ENCODE data around the gene PNPLA1. TPM values are rescaled to one million over a fixed set of nuclear protein-coding genes. Genes with fewer than 3 reads are reported as not detected.

The PNPLA1 gene
- total and polyA plus RNA-seq, 2 donors (not counting 1 experiment from before 2014, with no cell fraction given), result 0.02 TPM; not detected in 1

DNA sequence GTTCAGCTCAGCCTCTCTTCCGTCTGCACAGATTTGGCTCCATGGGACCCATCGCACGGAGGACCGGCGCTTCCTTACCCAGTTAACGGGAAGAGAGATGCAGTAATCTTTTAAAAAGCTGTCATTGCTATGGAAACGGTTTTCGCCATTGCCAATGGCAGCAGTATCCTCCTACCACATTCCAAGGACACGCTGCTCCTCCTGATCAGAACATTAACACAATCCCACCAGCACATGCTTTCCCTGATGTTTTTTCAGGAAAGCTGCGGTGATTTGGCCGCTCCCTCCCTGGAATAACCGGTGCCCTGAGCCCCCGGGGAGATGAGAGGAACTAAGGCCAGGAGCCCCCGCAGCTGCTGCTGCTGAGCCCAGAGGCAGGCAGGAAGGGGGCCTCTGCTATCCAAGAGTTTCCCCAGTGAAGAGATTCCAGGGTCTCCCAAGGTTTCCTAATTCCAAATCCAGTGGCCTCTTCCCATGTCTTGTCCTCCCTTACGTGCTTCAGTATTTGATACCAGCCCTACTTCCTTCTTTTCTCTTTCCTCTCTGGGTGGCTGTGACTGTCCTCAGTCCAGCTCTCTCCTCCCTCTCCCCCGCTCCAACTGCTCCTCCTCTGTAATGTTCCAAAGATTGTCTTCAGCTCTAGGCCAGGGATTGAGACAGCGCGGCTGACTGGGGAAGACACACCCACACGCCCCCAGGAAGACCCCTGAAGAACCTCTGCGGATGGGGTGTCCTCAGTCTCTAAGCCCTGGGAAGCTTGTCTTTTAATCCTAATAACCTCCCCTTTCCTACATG lies 64.3 kb downstream of the PNPLA1 start:
- Histone ChIP-seq H3K4me2 (ENCODE audit: extremely low read depth, insufficient read depth, low read length) (no peak overlapping the region), H3K4me1 (ENCODE audit: control insufficient read depth, extremely low read depth, insufficient read depth, low read length) (no peaks in the 10 kb centered on the region), H3K9ac (ENCODE audit: insufficient read depth, low read length) (no peak overlapping the region), H3K9me3 (ENCODE audit: control insufficient read depth, insufficient read depth, low read depth, low read length) (no peaks in the 10 kb centered on the region), H4K20me1 (ENCODE audit: control insufficient read depth, extremely low read depth, insufficient read depth, low read length) (no peaks in the 10 kb centered on the region), H3K27me3 (ENCODE audit: control insufficient read depth, insufficient read depth, low read length) (peaks cover 43% of the 10 kb centered on the region), H2AFZ (ENCODE audit: low read length) (no peak overlapping the region), H3K79me2 (ENCODE audit: control insufficient read depth, insufficient read depth, low read length) (no peaks in the 10 kb centered on the region), H3K4me3 (replicated peaks in 1 of 4; ENCODE audit: control extremely low read depth in 1 of 4, insufficient read depth in 1 of 4, low read depth in 3 of 4, low read length in 4 of 4) (no peak overlapping the region), H3K36me3 (ENCODE audit: control insufficient read depth, insufficient read depth, low read length) (no peaks in the 10 kb centered on the region), H3K27ac (ENCODE audit: insufficient read depth, low read length) (no peak overlapping the region)
- TF ChIP-seq, protein P1, sequence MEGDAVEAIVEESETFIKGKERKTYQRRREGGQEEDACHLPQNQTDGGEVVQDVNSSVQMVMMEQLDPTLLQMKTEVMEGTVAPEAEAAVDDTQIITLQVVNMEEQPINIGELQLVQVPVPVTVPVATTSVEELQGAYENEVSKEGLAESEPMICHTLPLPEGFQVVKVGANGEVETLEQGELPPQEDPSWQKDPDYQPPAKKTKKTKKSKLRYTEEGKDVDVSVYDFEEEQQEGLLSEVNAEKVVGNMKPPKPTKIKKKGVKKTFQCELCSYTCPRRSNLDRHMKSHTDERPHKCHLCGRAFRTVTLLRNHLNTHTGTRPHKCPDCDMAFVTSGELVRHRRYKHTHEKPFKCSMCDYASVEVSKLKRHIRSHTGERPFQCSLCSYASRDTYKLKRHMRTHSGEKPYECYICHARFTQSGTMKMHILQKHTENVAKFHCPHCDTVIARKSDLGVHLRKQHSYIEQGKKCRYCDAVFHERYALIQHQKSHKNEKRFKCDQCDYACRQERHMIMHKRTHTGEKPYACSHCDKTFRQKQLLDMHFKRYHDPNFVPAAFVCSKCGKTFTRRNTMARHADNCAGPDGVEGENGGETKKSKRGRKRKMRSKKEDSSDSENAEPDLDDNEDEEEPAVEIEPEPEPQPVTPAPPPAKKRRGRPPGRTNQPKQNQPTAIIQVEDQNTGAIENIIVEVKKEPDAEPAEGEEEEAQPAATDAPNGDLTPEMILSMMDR (conservative IDR thresholded peaks at IDR 0.05 in 1 of 2, IDR thresholded peaks at IDR 0.05 in 1 of 2; ENCODE audit: low read depth in 1 of 2, low read length in 2 of 2), result no peak
- peak; percentile 31 for TF ChIP-seq EZH2 (IDR thresholded peaks at IDR 0.05; ENCODE audit: low read length, missing control alignments)
- DNase-seq (ENCODE audit: low read depth in 2 of 2), result peak in 1 of 2 donors; percentile 36

DNA sequence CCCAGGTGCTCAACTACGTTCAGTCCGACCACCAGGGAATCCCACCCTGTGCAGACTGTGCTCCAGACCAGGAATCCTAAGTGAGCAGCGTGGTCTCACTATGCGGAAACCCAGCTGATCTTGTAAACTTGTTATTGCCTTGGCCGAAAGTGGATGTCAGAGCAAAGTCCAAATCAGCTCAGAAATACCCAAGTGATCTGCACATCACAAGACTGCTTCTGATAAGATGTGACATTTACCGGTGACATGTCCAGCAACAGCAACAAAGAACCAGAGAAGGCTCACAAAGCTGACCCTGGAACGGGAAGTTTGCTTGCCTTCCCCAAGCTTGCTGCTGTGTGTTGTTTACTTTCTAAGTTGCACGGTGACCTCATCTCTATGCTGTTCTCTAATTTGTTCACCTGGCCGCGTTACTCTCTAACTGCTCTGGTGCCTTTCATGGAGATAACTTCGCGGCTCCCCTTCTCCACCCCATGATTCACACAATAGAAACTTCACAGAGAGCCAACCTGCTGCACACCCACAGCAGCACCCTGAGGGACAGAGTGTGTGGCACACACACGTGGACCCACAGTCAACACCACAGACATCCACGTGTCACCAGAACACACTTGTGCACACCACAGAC lies 65.1 kb downstream of the PNPLA1 start:
- Histone ChIP-seq H3K9ac (ENCODE audit: insufficient read depth, low read length) (no peak overlapping the region), H2AFZ (ENCODE audit: low read length) (no peak overlapping the region), H3K9me3 (ENCODE audit: control insufficient read depth, insufficient read depth, low read depth, low read length) (no peaks in the 10 kb centered on the region), H3K4me2 (ENCODE audit: extremely low read depth, insufficient read depth, low read length) (no peak overlapping the region), H3K4me3 (replicated peaks in 1 of 4; ENCODE audit: control extremely low read depth in 1 of 4, insufficient read depth in 1 of 4, low read depth in 3 of 4, low read length in 4 of 4) (no peak overlapping the region), H3K4me1 (ENCODE audit: control insufficient read depth, extremely low read depth, insufficient read depth, low read length) (no peaks in the 10 kb centered on the region), H3K27ac (ENCODE audit: insufficient read depth, low read length) (no peak overlapping the region), H4K20me1 (ENCODE audit: control insufficient read depth, extremely low read depth, insufficient read depth, low read length) (no peaks in the 10 kb centered on the region), H3K36me3 (ENCODE audit: control insufficient read depth, insufficient read depth, low read length) (no peaks in the 10 kb centered on the region), H3K27me3 (ENCODE audit: control insufficient read depth, insufficient read depth, low read length) (peaks cover 48% of the 10 kb centered on the region), H3K79me2 (ENCODE audit: control insufficient read depth, insufficient read depth, low read length) (no peaks in the 10 kb centered on the region)
- DNase-seq (ENCODE audit: low read depth in 2 of 2), result no peak
- TF ChIP-seq, protein P1 (conservative IDR thresholded peaks at IDR 0.05 in 1 of 2, IDR thresholded peaks at IDR 0.05 in 1 of 2; ENCODE audit: low read depth in 1 of 2, low read length in 2 of 2), result no peak
- TF ChIP-seq EZH2 (IDR thresholded peaks at IDR 0.05; ENCODE audit: low read length, missing control alignments), result no peak

DNA sequence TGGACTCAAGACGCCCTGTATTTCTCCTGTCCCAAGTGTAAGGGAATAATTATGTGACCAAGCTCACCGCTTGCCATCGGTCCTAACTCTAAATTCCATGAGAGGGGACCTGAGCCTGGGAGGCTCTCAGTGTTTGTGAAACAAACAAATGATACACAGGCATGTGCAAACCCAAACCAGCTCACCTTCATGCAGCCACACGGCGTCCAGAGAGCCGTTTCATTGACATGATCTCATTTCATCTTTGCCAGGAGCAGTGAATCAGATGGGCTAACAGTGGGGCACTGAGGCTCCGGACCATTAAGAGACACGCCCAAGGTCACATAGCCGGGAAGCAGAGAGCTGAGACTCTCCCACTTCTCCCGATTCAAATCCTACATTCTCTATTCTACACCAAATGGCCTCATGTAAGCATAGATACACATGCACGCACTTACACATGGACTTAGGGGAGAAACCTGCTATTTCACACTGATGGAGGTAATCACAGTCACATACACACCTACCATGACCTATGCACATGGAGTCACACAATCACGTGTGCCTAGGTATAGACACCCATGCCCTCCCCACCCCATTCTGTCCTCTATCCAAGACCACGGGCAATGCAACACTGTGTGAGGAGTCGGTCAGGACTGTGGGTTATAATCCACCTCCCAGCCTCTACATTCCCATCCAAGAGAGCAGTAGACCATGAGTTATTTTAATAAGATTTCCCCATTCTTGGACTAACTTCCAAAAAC lies 65.8 kb downstream of the PNPLA1 start:
- Histone ChIP-seq H3K4me1 (ENCODE audit: control insufficient read depth, extremely low read depth, insufficient read depth, low read length) (peaks cover under 1% of the 10 kb centered on the region), H3K27me3 (ENCODE audit: control insufficient read depth, insufficient read depth, low read length) (peaks cover 51% of the 10 kb centered on the region)

More for the DNA sequence above, 65.8 kb downstream of the PNPLA1 start:
- TF ChIP-seq, protein P1 (conservative IDR thresholded peaks at IDR 0.05 in 1 of 2, IDR thresholded peaks at IDR 0.05 in 1 of 2; ENCODE audit: low read depth in 1 of 2, low read length in 2 of 2), result no peak
- TF ChIP-seq EZH2 (IDR thresholded peaks at IDR 0.05; ENCODE audit: low read length, missing control alignments), result no peak
- Histone ChIP-seq H3K4me3 (replicated peaks in 1 of 4; ENCODE audit: control extremely low read depth in 1 of 4, insufficient read depth in 1 of 4, low read depth in 3 of 4, low read length in 4 of 4) (no peak overlapping the region), H4K20me1 (ENCODE audit: control insufficient read depth, extremely low read depth, insufficient read depth, low read length) (no peaks in the 10 kb centered on the region), H3K9ac (ENCODE audit: insufficient read depth, low read length) (no peak overlapping the region), H3K36me3 (ENCODE audit: control insufficient read depth, insufficient read depth, low read length) (no peaks in the 10 kb centered on the region), H3K4me2 (ENCODE audit: extremely low read depth, insufficient read depth, low read length) (no peak overlapping the region), H2AFZ (ENCODE audit: low read length) (no peak overlapping the region), H3K79me2 (ENCODE audit: control insufficient read depth, insufficient read depth, low read length) (no peaks in the 10 kb centered on the region), H3K27ac (ENCODE audit: insufficient read depth, low read length) (no peak overlapping the region), H3K9me3 (ENCODE audit: control insufficient read depth, insufficient read depth, low read depth, low read length) (no peaks in the 10 kb centered on the region)
- no peak for DNase-seq (ENCODE audit: low read depth in 2 of 2)

Data from fibroblast of lung (primary cell).